GM12872 (cell line): ENCODE data around the gene ST3GAL6.

Experiments
- TF ChIP-seq, protein P1 (sequence below): IDR thresholded peaks from 3 replicates; pipeline ENCODE4 v1.5.1; 2011; ENCODE audit warnings: low read depth, mild to moderate bottlenecking, low read length, moderate library complexity; ENCODE audit not compliant: insufficient read depth

The ST3GAL6 gene

DNA sequence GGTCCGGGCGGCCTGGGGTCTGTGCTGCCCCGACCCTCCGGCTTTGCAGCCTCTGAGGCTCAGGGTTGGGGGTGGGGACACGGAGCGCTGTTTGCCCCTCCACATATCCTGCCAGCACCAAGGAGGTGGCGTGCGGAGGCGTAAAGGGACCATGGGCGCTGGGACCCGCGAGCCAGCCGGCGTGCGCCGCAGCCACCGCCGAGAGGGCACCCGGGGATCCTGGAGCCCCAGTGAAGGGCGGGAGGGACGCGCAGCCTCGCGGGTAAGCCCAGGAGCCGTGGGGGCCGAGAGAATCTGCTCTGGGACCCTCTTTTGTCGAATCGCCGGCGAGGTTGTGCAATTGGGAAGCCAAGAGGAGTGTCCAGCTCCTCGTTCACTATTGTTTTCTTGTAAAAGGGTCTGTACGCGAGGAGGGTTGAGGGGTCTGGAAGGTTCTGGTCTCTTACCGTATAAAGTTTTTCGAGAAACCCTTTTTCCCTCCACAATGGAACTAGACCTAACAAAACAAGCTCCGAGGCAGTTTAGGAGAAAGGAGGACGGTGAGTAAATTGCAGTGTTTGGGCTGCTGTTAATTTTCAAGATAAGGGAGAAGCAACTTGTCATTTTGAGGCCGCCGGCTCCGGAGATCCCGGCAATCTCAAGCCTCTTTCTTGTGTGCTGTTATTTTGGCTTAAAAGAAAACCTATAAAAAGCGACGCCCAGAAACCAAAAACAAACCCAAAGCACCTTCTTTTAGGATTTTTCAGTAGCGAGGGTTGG lies 29.9 kb upstream of the ST3GAL6 start:
- TF ChIP-seq, protein P1, sequence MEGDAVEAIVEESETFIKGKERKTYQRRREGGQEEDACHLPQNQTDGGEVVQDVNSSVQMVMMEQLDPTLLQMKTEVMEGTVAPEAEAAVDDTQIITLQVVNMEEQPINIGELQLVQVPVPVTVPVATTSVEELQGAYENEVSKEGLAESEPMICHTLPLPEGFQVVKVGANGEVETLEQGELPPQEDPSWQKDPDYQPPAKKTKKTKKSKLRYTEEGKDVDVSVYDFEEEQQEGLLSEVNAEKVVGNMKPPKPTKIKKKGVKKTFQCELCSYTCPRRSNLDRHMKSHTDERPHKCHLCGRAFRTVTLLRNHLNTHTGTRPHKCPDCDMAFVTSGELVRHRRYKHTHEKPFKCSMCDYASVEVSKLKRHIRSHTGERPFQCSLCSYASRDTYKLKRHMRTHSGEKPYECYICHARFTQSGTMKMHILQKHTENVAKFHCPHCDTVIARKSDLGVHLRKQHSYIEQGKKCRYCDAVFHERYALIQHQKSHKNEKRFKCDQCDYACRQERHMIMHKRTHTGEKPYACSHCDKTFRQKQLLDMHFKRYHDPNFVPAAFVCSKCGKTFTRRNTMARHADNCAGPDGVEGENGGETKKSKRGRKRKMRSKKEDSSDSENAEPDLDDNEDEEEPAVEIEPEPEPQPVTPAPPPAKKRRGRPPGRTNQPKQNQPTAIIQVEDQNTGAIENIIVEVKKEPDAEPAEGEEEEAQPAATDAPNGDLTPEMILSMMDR = no peak

DNA sequence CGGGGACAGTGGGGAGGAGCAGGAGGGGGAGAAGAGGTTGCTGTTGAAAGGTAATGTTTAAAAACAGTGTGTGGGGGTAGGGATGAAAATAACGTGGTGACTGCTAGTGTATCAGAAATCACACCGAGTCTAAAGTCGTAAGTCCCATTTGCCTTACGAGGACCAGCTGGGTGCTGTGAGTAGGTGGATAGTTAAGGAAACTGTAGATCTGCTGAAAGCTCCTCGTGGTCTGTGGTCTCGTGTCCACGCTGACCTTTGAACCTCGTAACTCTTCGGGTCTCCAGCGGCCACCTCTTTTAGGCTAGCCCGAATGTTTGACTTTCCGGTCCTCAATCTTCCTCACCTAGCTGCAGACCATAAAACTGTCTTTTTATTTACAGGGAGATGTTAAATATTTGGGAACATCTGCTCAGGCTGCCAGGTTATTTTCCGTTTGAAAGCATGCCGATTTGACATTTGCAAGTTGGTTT lies 29.3 kb upstream of the ST3GAL6 start:
- TF ChIP-seq, protein P1 = no peak

DNA sequence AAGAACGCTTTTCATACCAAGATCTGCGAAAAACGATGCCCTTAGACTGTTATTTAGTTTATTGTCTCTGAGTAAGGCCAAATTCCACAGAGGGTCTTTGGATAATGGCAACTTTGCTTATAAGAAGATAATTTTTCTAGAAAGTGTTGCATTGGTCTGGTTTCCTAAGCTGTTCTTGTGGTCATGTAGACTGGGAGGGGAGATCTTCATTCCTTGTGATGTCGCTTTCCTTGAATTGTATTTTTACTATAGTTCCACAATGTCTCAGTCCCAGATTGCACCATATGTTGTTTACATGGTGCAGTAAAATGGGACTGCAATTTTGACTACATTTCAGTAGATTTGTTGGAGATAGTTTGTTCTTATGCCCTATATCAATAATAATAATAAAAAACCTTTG lies 28.8 kb upstream of the ST3GAL6 start:
- TF ChIP-seq, protein P1 = no peak

DNA sequence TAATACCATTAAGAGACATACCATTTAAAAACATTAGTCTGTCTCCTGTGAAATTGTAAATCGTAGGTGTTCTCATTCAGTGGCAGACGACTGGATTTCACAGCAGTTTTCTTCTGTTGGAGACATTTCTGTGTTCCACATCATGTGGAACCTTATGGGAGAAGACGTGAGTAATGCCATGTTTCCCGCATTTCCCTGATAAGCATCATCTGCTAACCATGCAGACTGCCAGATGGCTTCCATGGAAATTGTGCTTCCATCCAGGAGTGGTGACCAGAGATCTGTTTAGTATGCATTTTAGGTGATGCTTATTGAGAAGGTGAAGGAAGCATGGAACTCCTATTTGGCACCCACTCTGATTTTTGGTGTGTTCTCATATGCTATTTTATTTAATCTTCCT lies 28.4 kb upstream of the ST3GAL6 start:
- TF ChIP-seq, protein P1 = no peak

DNA sequence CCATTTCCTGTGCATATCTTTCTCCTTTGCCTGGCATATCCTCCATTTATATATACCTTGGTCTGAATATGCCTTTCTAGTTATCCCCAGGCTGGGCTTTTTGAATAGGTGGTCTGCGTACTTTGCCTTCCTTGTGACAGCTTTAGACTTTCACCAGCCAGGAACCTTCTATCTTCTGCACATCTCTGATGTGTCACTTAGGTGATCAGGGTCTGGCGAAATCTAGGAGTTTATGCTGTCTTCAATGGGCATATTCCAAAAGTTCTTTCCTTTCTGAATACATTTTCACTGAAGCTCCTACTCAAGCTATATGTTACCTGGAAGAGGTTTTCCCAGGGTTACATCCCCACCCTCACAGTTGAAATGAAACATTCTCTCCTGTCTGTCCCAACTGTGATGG lies 27.8 kb upstream of the ST3GAL6 start:
- TF ChIP-seq, protein P1 = no peak

DNA sequence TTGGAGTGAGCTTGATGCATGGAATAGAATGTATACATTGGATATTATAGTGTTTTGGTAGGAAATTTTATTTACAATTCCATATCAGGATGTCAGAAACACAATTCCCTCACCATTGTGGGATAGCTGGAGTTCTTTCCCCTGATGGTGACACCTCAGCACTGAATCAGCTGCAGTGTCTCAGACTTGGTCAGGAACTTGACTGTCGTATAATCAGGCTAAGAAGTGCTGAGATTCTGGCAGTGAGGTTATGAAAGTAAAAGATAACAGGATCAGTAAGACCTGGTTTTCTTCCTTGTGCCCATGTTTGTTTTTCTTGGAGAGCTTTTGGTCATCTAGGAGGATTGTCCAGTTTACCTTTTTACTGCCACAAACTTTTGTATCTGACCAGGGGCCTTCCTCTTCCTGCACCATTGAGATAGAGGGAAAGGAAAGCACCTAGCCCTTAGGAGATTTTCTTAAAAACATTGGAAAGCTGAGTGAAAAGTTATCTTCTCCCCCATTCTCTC lies 27.3 kb upstream of the ST3GAL6 start:
- TF ChIP-seq, protein P1 = no peak

DNA sequence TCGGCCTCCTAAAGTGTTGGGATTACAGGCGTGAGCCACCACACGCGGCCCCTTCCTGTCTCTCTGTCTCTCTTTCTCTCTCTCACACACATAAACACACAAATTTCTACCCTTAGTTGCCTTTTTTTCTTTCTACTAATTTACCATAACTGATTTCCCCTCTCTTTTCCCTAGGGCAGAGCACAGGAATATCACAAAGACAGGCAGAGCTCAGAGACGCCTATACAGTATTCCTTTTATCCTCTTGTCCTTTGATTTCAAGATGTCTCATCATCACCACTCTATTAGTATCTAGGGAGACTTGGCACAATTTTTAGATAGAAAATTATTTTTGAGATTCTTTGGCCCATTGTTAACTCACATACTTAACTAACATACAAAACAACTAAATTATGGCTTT lies 25.8 kb upstream of the ST3GAL6 start:
- TF ChIP-seq, protein P1 = no peak
